DMS153 (cell line): ENCODE results near the gene TRAF5.
A peak's percentile ranks its signal among the peaks of the same experiment; 100 is the strongest.
"Not testable (repeated sequence)": the region's sequence is repeated elsewhere in the genome, so short reads cannot be mapped to it uniquely, and the experiment has no call there.

Experiments used
- DNase-seq: peaks from one replicate; lab custom pipeline; 2025; lab: John Stamatoyannopoulos, UW

TRAF5 gene, protein sequence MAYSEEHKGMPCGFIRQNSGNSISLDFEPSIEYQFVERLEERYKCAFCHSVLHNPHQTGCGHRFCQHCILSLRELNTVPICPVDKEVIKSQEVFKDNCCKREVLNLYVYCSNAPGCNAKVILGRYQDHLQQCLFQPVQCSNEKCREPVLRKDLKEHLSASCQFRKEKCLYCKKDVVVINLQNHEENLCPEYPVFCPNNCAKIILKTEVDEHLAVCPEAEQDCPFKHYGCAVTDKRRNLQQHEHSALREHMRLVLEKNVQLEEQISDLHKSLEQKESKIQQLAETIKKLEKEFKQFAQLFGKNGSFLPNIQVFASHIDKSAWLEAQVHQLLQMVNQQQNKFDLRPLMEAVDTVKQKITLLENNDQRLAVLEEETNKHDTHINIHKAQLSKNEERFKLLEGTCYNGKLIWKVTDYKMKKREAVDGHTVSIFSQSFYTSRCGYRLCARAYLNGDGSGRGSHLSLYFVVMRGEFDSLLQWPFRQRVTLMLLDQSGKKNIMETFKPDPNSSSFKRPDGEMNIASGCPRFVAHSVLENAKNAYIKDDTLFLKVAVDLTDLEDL

DNA sequence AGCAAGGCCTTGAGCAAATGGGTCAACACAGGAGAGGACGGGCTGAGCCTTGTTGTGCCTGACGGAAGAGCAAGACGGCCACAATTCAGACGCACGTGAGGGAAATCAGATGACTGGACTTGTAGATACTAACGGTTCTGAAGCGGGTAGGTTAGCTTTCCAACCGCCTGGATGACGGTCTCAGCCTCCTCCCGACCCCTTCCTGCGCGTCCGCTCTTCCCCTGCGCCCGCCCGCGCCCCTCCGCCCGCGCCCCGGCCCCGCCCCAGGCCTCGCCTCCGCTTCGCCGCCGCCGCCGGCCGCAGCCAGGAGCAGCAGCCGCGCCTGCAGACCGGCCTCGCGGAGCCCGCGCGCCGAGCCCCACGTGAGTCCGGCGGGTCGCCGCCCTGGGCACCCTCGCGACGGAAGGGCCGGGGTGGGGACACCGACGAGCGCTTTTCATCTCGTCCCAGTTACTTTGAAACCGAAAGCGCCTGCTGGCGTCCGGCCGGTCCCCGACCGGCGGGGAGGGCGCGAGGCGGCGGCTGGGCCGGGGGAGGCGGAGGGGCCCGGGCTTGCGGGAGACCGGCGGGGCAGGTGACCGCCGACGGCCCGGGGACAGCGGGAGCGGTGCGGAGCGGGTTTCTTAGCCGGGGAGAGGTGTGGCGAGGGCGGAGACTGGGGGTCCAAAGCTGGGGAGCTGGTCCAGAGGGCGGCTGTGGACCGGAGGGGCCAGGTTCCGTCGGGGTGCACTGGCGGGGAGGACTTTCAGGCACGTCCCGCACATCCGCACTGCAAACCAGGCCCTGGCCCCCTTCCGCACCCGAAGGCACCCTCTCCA is at the start of gene TRAF5:
Gene TRAF5 (plus strand): TSS at position 306 of the 818 bp plus-strand sequence. CDS start 26,407 bp downstream, outside the sequence.
- DNase-seq: no peak

DNA sequence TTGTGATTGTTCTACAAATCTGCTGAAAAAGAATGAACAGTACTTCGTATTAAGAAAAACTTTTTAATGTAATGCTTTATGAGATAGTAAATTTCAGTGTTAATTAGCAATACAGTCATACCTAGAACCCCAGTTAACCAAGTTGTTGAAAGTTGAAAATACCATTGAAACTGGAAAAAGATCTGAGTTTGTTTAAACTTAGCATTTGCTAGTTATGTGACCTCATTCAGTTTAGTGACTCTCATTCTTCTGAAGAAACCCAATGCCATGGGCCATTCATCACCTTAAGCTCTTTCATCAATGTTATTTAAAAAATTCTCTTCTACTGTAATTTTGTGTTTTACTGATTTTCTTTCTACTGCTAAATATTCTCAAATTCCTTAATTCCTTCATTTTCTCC is 47.3 kb upstream of the TRAF5 start:
- DNase-seq: no peak

DNA sequence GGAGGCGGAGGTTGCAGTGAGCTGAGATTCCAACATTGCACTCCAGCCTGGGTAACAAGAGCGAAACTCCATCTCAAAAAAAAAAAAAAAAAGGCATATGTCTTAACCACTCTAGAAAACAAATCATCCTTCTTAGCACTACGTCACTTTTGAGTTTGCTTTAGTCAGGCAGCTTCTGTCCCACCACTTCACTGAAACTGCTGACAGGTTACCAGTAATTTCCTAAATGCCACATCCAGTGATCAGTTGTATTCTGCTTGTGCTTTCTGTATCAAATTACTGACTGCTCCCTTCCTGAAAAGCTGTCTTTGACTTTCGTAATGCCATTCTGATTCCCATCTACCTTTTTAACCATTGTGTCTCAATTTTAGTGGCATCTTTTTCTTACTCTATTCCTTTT is 45.7 kb upstream of the TRAF5 start:
- no peak for DNase-seq

DNA sequence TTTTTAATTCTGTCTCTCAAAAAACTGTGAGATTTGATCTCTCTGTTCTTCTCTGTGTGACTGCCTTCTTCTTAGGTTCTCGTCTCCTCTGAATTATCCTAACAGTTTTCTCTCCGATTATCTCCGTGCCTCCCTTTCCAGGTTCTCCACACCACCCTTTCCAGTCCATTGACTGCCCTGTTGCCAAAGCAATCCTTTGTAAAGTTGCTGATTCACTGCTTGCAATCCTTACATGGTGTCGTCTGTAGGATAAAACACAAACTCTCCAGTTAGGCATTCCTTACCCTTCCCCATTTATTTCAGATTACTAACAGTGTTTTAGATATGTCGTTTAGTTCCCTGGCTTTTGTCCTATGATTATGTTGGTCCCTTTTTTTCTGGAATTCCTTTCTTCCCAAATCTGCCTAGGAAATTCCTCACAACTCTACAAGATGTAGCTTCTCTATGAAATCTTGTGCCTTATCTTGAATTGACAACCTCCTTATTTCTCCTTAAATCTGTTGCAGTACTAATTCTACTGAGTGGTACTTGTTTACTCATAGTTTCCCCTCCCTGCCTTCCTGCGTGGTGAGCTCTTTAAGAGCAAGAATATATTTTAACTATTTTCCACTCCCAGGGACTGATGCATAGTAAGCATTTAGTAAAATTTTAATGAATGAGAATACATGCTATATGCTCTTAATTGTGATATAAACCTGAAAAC is 45.2 kb upstream of the TRAF5 start:
- DNase-seq: no peak

DNA sequence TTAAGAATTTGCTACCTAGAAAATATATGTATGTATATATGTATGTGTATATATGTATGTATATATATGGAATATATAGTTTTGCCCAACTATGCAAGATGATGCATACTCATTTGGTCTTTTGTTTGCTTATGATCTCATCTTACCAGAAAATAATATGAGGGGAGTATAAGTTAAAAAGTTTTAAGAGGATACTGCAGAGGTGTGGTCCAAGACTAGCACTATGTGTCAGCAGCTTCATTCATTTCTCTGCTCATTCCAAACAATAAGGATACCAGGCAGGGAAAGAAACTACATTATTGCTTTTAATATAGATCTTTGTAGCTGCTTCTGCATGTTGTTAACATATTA is 44.6 kb upstream of the TRAF5 start:
- no peak for DNase-seq

DNA sequence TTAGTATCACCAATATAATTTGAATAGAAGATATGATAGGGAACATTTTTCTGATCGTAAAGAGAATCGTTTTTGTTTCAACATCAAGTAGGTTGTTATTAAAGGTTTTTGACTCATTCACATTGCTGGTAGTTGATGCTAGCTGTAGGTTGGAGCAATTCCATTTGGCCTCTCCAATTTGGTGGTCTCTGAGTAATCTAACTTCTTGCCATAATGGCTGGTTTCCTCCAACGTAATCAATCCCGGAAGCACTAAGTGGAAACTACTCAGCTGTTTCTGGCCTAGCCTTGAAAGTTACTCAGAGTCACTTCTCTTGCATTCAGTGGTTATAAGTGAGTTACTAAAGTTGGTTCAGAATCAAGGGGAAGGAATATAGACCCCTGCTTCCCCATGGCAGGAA is 41.4 kb upstream of the TRAF5 start:
- no peak for DNase-seq

DNA sequence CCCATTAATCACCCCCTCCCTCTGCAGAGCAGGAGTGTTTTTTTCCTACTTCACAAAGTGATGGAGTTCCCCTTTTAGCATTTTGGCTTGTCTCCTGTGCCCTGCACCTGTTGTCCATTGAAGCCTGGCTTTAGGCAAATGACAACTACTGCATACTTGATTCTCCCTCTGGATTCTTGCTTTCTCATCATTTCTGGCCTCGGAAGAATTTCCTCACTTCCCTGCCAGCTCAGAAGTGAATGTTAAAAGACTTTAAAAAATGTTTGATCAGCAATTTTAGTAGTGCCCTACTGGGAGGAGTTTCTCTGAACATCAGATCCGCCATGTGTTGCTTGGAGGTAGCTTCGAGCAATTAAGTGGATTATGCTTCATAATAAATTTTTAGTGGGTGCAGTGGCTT is 39.4 kb upstream of the TRAF5 start:
- no peak for DNase-seq

DNA sequence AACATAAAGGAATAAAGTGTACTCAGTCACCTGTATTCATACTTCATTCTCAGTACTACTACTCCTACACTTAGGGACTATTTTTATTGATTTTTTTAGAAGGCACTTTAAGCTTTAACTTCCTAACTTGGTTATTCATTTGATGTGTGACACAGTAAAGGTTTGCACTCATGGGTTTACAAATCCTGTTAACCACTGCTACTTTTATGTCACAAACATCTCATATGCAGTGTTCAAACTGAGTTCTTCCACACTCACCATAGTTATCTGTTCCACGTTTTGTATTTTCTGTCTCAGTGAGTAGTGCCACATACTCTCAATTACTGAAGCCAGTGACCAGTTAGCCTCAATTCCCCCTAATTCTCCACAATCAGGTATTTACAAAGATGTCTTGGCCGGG is 34.2 kb upstream of the TRAF5 start:
- no peak for DNase-seq

DNA sequence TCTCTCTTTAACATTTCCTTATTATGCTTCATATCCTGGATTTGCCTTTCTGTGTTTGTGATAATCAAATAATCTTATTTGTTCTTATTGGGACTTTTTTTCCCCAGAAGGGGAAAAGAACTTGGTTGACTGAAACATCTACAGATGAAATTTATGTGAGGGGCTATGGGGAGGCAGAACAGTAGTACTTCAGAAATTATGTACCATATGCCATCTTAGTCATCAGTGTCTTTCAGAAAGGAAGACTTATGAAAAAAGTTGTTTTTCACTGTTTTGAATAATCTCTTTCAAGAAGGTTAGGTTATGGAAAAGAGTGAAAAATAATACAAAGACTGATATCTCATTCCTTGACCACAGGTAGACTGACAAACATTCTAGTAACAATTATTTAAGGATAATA is 30.2 kb upstream of the TRAF5 start:
- DNase-seq: no peak

DNA sequence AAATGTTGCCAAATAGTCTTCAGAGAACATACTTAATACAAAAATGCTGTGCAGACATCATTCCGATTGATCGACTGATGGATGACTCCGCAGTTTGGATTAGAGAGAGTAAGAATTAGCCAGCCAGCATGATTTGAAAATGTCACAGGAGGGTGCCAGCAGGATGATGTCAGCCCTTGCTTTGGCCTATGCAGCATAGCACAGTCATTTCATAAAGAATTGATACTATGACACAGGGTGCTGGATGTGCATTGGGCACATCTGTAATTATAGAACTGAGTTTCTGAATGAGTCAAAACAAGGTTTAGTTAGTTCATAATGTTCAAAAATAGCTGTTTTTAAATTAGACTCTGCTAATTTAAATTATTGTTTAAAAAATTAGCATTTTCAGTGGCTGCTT is 21.6 kb upstream of the TRAF5 start:
- DNase-seq: no peak

DNA sequence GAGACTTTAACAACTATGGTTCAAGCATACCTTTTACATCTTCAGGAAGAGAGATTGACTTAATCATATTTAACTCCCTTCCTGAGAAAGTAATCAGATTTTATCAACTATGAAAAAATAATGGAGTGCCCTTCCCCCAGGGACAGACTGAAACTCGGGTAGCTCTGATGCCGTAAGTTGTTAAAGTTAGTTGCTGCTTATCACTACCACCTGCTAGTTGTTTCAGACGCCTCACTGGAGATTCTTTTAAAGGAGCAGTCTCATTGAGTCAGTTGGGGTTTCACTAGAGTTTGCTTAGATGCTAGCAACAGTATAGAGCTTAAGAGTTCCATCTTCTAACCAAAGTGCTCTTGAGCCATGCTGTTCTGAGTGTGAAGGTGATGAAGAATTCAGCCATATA is 17.0 kb upstream of the TRAF5 start:
- DNase-seq: no peak

DNA sequence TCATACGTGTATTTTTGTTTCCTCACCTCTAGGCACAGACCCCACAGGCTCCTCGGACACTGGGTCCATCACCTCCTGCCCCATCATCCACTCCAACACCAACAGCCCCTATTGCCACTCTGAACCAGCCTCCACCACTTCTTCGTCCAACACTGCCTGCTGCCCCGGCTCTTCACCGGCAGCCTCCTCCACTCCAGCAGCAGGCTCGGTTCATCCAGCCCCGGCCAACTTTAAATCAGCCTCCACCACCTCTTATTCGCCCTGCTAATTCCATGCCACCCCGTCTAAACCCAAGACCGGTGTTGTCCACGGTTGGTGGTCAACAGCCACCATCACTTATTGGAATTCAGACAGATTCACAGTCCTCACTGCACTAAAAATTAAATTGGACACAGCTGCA is 13.2 kb upstream of the TRAF5 start:
- DNase-seq: no peak

DNA sequence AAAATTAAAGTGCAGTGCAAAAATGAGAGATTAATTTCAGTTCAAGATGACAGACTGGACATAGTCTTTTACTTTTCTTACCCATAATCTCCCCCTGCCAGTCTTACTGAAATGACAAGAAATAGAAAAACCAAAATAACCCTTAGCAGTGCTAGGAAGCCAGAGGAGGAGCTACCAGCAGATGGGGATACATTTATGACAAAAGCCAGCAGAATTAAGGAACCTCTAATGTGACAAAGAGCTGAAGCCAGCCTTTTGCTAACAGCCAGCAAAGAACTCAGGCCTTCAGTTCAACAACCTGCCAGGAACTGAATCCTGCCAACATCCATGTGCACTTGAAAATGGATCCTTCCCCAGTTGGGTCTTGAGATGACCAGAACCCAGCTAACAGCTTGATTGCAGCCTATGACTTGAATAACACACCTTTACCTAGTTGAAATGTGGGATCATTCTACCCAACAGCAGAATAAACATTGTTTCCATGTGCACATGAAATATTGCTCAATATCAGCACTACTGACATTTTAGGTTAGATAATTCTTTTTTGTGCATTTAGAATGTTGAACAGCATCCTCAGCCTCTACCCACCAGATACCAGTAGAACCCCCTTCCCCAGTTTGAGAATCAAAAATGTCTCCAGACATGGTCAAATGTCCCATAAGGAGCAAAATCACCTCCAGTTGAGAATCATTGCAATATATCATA is 7.9 kb upstream of the TRAF5 start:
- no peak for DNase-seq

DNA sequence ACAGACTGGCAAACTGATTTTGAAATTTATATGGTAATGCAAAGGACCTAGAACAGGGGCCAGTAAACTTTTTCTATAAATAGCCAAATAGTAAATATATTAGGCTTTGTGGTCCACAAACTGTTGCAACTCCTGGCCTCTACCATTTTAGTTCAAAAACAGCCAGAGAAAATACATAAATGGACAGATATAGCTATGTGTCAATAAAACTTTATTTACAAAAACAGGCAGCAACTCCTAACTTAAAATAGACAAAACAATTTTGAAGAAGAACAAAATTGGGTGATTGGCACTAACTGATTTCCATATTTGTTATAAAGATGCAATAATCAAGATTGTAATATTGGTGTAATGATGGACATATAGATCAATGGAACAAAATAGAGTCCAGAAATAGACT is 6.7 kb upstream of the TRAF5 start:
- no peak for DNase-seq

DNA sequence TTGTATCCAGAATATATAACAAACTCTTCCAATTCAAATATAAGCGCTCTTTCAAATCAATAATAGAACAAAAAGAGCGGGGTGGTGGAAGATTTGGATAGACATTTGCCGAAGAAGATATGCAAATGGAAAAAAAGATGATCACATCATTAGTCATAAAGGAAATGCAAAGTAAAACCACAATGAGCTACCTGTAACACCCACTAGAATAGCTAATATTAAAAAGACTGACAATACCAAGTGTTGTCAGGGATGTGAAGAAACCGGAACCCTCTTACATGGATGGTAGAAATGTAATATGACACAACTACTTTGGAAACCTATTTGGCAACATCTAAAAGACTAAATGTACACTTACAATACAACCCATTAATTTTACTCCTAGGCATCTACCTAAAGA is 5.7 kb upstream of the TRAF5 start:
- no peak for DNase-seq

DNA sequence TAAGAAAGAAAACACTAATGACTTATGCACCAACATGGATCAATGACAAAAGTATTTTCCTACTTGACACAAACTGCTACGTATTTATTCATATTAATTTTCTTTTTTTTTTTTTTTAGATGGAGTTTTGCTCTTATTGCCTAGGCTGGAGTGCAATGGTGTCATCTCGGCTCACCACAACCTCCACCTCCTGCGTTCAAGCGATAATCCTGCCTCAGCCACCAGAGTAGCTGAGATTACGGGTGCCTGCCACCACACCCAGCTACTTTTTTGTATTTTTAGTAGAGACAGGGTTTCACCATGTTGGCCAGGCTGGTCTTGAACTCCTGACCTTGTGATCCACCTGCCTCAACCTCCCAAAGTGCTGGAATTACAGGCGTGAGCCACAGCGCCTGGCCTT is 5.0 kb upstream of the TRAF5 start:
- not testable (repeated sequence) for DNase-seq

DNA sequence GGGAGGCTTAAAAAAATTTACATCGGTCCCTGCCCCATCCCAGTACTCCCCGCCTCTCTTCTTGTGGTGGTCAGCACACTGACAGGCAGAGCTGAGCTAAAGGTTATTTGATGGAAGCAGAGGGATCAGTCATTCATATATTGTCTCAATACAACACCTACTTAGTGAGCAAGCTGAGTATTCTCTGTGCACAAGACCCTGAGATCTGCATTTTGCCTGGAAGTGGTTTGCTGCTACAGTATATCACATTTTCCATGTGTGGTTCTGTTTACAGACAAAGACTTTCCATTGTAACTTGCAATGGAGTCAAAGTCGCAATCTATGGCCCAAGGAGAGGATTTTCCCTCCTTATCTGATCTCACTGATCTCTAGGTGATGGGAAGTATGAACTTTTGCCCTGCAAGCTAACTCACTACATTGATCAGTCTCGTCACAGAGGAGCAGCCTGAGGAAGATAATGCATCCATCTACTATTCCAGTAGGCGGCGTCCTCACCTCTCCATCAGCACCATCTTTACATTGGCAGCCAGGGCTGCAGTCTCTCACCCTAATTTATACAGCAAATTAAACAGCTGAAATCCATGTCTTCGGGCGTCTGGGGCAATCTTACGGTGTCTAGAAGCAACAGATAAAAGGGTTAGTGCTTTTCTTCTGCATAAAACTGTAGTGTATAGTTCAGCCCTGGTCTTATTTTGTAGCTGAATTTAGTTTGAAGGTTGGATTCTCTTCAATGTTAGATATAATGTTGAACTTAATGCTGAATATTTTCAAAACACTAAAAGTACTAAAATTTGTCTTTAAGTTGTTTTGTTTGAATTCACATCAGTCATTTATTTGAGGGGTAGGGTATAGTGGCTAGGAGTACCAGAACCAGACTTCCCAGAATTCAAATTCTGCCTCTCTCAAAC is 3.2 kb upstream of the TRAF5 start:
- peak; percentile 43 for DNase-seq

DNA sequence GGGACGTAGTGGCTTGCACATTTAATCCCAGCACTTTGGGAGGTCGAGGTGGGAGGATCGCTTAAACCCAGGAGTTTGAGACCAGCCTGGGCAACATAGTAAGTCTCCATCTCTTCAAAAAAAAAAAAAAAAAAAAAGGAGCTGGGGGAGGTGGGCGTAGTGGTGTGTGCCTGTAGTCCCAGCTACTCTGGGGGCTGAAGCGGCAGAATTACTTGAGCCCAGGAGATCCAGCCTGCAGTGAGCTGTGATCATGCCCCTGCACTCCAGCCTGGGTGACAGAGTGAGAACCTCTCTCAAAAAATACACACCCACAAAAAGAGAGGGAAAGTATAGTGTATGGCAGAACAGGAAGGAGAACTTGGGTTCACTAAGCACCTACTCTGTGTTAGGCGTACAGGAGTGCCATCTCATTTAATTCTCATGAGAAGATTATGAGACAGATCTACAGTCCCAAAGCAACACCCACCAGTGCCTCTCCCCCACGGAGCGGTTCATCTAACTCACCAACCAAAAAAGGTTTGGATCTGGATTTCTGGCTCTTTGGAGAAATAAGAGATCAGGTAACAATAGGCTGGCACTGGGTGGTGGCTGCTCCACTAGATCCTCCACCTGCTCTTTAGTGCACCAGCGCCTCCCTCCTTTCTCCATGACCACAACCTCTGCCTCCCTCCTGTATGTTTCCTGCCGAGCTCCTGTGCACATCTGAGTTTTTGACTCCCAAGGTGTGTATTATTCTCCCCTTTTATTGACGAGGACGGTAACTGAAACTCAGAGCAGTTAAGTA is 1.4 kb upstream of the TRAF5 start:
- peak; percentile 8 for DNase-seq

DNA sequence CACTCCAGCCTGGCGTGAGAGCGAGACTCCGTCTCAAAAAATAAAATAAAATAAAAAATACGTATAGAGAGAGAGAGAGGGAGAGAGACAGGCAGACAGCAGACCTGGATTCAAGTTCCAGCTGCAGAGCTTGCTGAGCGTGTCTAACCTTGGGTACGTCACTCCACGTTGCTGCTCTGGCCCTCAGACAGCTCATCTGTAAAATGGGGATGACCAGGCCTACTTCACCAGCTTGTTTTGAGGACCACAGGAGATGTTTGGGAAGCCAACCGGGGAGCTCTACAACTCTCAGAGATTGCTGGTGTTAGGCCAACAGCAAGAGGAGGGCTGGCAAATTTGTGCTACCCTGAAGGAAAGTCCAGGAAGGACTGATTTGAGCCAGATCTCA is 499 bp upstream of the TRAF5 start:
- DNase-seq: no peak

DNA sequence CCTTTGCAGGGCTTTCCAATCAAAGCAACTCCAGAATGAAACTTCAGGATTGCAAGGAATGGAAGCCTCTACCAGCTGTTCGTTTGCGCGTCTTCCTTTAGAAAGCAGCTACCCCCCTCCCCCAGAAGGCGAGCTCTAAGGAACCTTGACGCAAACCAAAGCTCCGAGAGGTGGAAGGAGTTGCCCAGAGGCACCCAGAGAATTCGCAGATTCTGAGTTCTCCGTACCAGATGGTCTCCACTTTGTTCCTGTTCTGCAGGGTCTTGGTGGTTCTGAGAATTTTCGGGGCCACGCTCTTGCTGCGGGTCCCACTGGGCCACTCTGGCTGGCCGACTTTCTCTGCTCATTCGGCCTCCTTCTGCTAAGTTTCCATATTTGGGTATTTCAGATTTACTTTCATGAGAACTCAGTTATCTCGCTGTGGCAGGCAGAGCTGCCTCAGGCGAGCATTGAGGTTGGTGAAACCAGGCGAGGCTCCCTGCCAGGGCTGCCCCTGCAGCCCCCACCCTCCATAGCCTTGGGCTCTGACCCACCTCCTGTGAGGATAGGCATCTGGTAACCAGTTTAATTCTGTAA is 801 bp downstream of the TRAF5 start:
- DNase-seq: no peak
